GM18511 (cell line): Measurements from ENCODE around the gene YJEFN3.

Experiments used
- ATAC-seq: cut with Tn5 transposase; IDR thresholded peaks from one replicate; pipeline ENCODE4 v1.9.1; 2021; ENCODE audit warnings: mild to moderate bottlenecking, moderate library complexity; ENCODE audit not compliant: unreplicated experiment

The YJEFN3 gene

GRCh38 chr19:19517235-19517619 is 11.5 kb upstream of the YJEFN3 start:
- no peak for ATAC-seq

GRCh38 chr19:19520989-19521388 is 7.7 kb upstream of the YJEFN3 start:
- ATAC-seq, result no peak

GRCh38 chr19:19523177-19523576 is 5.5 kb upstream of the YJEFN3 start:
- ATAC-seq, result no peak

- ATAC-seq, result no peak
These were observed 4.7 kb upstream of the YJEFN3 start for GRCh38 chr19:19524053-19524452.

- ATAC-seq, result no peak
These were observed 2.9 kb upstream of the YJEFN3 start for GRCh38 chr19:19525611-19526380.

GRCh38 chr19:19526581-19527370 is 1.9 kb upstream of the YJEFN3 start:
- ATAC-seq, result no peak

GRCh38 chr19:19527371-19527656 is 1.4 kb upstream of the YJEFN3 start:
- no peak for ATAC-seq

GRCh38 chr19:19527674-19528625 is 761 bp upstream of the YJEFN3 start:
- ATAC-seq, result no peak

GRCh38 chr19:19529783-19530422 is 1.2 kb downstream of the YJEFN3 start:
- ATAC-seq, result no peak

GRCh38 chr19:19530423-19530804 is 1.7 kb downstream of the YJEFN3 start:
- ATAC-seq, result no peak

GRCh38 chr19:19530889-19531288 is 2.2 kb downstream of the YJEFN3 start:
- no peak for ATAC-seq

GRCh38 chr19:19531951-19532805 is 3.5 kb downstream of the YJEFN3 start:
- ATAC-seq, result no peak

- ATAC-seq, result no peak
These were observed 4.3 kb downstream of the YJEFN3 start for GRCh38 chr19:19532806-19533701.

- ATAC-seq, result no peak
These were observed 5.1 kb downstream of the YJEFN3 start for GRCh38 chr19:19533841-19534240.

GRCh38 chr19:19534556-19535265 is 6.0 kb downstream of the YJEFN3 start:
- no peak for ATAC-seq

GRCh38 chr19:19535311-19536191 is 6.8 kb downstream of the YJEFN3 start:
- ATAC-seq, result no peak
